ENCODE measurements around the gene TIPARP.

Gene TIPARP, protein sequence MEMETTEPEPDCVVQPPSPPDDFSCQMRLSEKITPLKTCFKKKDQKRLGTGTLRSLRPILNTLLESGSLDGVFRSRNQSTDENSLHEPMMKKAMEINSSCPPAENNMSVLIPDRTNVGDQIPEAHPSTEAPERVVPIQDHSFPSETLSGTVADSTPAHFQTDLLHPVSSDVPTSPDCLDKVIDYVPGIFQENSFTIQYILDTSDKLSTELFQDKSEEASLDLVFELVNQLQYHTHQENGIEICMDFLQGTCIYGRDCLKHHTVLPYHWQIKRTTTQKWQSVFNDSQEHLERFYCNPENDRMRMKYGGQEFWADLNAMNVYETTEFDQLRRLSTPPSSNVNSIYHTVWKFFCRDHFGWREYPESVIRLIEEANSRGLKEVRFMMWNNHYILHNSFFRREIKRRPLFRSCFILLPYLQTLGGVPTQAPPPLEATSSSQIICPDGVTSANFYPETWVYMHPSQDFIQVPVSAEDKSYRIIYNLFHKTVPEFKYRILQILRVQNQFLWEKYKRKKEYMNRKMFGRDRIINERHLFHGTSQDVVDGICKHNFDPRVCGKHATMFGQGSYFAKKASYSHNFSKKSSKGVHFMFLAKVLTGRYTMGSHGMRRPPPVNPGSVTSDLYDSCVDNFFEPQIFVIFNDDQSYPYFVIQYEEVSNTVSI

DNA sequence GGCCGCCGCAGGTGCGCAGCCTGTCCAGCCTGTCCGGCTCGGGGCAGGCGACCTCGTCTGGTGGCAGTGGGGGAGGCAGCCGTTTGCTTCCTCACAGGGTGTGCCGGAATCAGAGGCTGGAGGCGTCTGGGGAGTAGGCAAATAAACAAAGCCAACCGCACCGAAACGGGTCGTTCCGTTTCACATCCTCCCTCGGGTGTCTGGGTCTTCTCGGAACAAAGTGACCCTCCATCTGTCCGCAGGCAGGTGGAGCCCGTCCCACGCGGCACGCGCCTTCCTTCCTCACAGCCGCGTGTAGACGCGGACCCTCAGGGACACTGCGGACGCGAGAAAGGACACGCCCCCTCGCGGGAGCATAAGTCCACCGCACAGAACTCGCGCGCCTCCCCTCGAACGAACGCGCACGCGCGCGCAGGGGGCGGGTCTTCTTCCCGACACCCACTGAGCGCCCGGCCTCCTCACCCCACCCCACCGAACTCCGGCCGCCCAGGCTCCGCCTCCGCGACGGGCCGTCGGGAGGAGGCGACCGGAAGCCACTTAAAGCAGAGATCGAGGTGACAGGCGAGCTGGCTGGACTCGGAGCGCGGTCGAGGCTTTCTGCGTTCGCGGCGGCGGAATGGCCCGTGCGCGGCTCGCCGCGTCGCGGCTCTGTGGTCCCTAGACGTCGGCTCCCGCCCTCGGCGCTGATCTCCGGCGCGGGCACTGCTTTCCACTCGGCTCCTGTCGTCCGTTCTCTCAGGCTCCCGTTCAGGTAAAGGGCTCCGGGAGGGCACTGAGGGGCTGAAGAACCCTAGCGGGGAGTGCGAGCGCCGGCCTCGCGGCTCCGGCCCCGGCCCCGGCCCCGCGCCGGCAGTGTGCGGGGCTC, at the start of gene TIPARP:
Gene TIPARP, plus strand, starts transcription at position 545 of the 865 bp plus-strand sequence. CDS start 3,108 bp downstream, outside the sequence.
- H3K4me3 ChIP-seq (ENCODE audit: low read depth, low read length) = peak within 1 kb of the TSS; percentile 66
- TF ChIP-seq CTCF (IDR thresholded peaks at IDR 0.05; ENCODE audit: control insufficient read depth, extremely low read depth, insufficient read depth) = peak; percentile 85
- peak; percentile 92 for DNase-seq (ENCODE audit: low read depth)

GRCh38 chr3:156626104-156626503, 48.3 kb upstream of the TIPARP start:
- no peak for DNase-seq (ENCODE audit: low read depth)
- no peak overlapping the region for H3K4me3 ChIP-seq (ENCODE audit: low read depth, low read length)
- no peak for TF ChIP-seq CTCF (IDR thresholded peaks at IDR 0.05; ENCODE audit: control insufficient read depth, extremely low read depth, insufficient read depth)

DNA sequence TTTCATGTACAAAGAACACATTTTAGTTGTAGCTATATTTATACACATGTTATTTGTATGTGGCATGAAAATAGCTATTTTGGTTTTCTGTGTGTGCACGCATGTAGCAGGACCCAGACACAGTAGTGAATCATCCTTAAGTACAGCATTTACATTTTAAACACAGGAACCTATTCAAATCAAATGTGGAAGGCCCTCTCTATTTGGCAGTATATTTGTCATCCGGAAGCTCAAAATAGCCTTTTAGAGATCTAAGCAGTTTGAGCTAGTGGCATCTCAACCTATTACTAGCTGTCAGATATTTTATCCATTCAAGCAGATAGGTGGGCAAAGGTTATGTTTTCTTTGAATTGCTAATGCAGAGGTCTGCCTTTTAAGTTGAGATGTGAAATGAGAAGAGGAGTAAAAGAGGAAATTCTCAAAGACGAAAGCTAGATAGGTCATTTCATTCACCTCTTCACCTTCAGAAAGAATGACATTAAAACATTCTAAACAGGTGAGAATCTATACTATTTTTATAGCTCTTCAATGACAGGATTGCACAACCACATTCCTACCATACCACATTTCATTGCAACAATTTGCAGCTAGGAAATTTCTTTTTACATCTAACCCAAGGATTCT, 46.3 kb upstream of the TIPARP start:
- no peak for DNase-seq (ENCODE audit: low read depth)
- TF ChIP-seq CTCF (IDR thresholded peaks at IDR 0.05; ENCODE audit: control insufficient read depth, extremely low read depth, insufficient read depth) = no peak
- H3K4me3 ChIP-seq (ENCODE audit: low read depth, low read length) = no peak overlapping the region

DNA sequence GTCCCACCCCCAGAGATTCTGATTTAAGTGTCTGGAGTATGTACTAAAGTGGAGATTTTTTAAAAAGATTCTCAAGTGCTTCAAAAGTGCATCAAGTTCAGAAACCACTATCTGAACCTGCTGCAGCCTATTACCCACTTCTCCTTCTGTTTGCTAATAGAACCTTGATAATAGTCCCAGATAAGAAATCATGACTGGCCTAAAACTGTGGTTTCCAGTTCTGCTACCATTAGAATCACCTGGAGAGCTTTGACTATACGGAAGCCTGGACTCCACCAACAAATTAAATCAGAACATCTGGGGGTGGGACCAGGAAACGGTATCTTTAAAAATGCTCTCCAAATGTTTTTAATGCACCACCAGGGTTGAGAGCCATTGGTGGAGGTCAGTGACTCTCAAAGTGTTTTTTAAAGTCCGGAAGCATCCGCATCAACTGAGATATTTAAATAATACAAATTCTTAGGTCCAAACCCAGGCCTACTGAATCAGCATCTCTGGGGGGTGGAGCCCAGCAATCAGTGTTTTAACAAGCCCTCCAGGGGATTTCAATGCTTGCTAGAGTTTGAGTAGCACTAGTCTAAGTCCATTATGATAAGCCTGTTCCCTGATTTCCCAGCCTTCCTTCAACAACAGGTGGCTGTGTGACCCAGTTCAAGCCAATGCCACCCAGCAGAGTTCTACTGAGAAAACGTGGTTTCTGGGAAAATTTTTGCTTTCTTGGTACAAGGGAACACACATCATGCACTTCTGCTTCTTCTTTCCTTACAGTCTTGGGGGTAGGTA, 45.4 kb upstream of the TIPARP start:
- no peak for DNase-seq (ENCODE audit: low read depth)
- no peak overlapping the region for H3K4me3 ChIP-seq (ENCODE audit: low read depth, low read length)
- TF ChIP-seq CTCF (IDR thresholded peaks at IDR 0.05; ENCODE audit: control insufficient read depth, extremely low read depth, insufficient read depth) = no peak

GRCh38 chr3:156630081-156630772, 44.2 kb upstream of the TIPARP start:
- peak; percentile 54 for DNase-seq (ENCODE audit: low read depth)
- no peak overlapping the region for H3K4me3 ChIP-seq (ENCODE audit: low read depth, low read length)
- TF ChIP-seq CTCF (IDR thresholded peaks at IDR 0.05; ENCODE audit: control insufficient read depth, extremely low read depth, insufficient read depth) = no peak

All from LNCaP clone FGC (cell line).